ENCODE results near the gene CDK2.

CDK2 gene

DNA sequence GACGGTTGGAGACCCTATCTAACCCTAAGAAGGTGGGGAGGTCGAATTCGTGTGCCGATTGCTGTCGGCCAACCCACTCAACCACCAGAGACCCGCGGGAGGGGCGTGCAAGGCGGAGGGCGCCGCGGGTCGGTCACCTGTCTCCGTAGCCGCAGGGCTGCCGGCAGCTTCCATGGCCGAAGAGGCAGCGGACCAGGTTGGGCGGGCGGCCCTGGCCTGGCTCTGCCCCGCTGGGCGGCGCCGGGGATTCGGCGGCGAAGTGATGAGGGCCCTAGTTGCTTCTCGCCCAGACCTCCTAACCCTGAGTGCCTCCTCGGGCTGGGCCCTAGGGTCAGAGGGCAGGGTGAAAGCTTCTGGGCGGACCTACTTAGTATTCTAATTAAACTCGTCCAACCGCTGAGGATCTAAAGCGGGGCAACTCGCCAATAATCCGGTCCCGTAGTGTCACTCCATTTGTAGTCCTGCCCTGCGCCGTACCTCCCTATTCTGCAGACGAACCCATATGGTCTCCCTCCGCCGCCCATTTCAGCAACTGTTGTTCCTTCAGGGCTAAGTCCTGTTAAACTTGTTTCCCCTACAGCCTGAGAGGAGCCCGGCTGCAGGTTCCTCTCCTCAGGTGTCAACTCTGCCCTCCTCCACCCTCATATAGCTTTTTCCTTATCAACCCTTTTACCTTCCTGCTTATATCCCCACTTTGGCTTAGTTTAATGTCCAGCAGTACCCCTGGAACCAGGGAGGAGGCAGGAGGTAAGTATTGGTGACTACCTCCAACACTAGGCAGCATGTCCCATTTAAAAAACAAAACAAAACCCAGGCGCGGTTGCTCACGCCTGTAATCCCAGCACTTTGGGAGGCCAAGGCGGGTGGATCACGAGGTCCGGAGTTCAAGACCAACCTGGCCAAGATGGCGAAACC lies 38.8 kb upstream of the CDK2 start, which contains the start of gene PYM1:
Gene PYM1, minus strand, starts transcription at position 307 of the 915 bp plus-strand sequence. Its CDS starts 133 bp downstream, at position 174.
- Histone ChIP-seq H3K79me1 (replicated peaks; ENCODE audit: low read length, poor library complexity, severe bottlenecking) (peaks cover 13% of the 10 kb centered on the region), H3K9ac (ENCODE audit: low read length) (peak within 1 kb of the TSS; percentile 100), H2BK120ac (ENCODE audit: low read depth, low read length) (peak within 1 kb of the TSS; percentile 80), H4K91ac (ENCODE audit: low read length) (peak within 1 kb of the TSS; percentile 77), H3K18ac (ENCODE audit: low read depth in 1 of 2, low read length in 2 of 2) (peak within 1 kb of the TSS; percentile 90 to 93), H3K4me3 (ENCODE audit: insufficient read depth in 1 of 2, low read depth in 1 of 2, low read length in 2 of 2) (peak within 1 kb of the TSS; percentile 84 to 100), H2AK5ac (ENCODE audit: low read length, severe bottlenecking) (peak within 1 kb of the TSS; percentile 79), H3K4ac (ENCODE audit: low read depth in 1 of 2, low read length in 2 of 2) (peak within 1 kb of the TSS; percentile 88 to 98), H2BK15ac (ENCODE audit: low read depth, poor library complexity, severe bottlenecking) (peak within 1 kb of the TSS; percentile 76), H2BK5ac (ENCODE audit: low read depth, low read length, poor library complexity, severe bottlenecking) (peak within 1 kb of the TSS; percentile 57), H2BK12ac (ENCODE audit: low read length in 2 of 2) (peak within 1 kb of the TSS; percentile 37 to 78), H2AFZ (ENCODE audit: low read depth, low read length) (peak within 1 kb of the TSS; percentile 68), H4K8ac (ENCODE audit: low read length) (peak within 1 kb of the TSS; percentile 96), H3K9me3 (ENCODE audit: control insufficient read depth, low read length) (no peaks in the 10 kb centered on the region), H3K23ac (ENCODE audit: low read length in 2 of 2) (peak within 1 kb of the TSS in 1 of 2 experiments; percentile 71), H3K27ac (ENCODE audit: low read length, poor library complexity, severe bottlenecking) (peak within 1 kb of the TSS; percentile 93), H3K4me2 (ENCODE audit: low read length, poor library complexity, severe bottlenecking) (peak within 1 kb of the TSS; percentile 80), H3K36me3 (ENCODE audit: control insufficient read depth in 1 of 2, insufficient read depth in 2 of 2, low read depth in 1 of 2, low read length in 2 of 2) (peaks cover 0 to 10% of the 10 kb centered on the region in 2 experiments), H3K4me1 (ENCODE audit: control insufficient read depth, insufficient read depth, low read depth, low read length) (peaks cover 19% of the 10 kb centered on the region), H3K14ac (ENCODE audit: low read length in 2 of 2) (peak within 1 kb of the TSS in 1 of 2 experiments; percentile 94), H3K27me3 (ENCODE audit: control insufficient read depth in 1 of 2, insufficient read depth in 1 of 2, low read length in 2 of 2) (no peaks in the 10 kb centered on the region)
- DNase-seq, result peak; percentile 80
- WGBS, result 7% methylated on average over 49 of the region's 49 CpGs

DNA sequence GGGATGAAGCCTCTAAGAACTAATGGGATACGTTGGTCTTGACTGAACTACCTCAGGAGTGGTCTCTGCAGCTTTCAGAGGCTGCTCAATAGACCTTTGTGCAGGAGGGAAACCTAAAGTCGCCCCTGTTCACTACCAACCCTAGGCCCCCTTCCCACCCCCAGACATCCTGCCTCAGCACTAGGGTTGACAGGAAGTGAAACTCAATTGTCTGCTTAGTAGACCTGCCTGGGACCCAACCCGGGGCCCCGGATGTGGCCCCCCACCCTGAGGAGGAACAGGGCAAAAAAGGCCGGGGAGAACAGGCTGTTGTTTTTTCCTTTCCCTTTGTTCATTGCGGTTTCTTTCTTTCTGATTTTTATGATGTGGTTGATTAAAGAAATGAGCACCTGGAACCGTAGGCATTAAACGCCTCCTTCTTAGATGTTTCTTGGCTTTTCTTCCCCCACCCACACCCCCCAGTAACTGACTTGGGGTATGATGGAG lies 37.3 kb upstream of the CDK2 start:
- H2BK15ac ChIP-seq (ENCODE audit: low read depth, poor library complexity, severe bottlenecking), result peak overlapping the region; percentile 90
- peak overlapping the region; percentile 72 for H4K91ac ChIP-seq (ENCODE audit: low read length)
- no peak overlapping the region for H3K27ac ChIP-seq (ENCODE audit: low read length, poor library complexity, severe bottlenecking)
- H3K18ac ChIP-seq (ENCODE audit: low read depth in 1 of 2, low read length in 2 of 2), result no peak overlapping the region
- 83% methylated on average over 5 of the region's 8 CpGs for WGBS
- no peak overlapping the region for H3K4me3 ChIP-seq (ENCODE audit: insufficient read depth in 1 of 2, low read depth in 1 of 2, low read length in 2 of 2)
- peak overlapping the region; percentile 60 for H2AK5ac ChIP-seq (ENCODE audit: low read length, severe bottlenecking)
- peak overlapping the region; percentile 81 for H4K8ac ChIP-seq (ENCODE audit: low read length)
- H3K36me3 ChIP-seq (ENCODE audit: control insufficient read depth in 1 of 2, insufficient read depth in 2 of 2, low read depth in 1 of 2, low read length in 2 of 2), result peaks cover 0 to 6% of the 10 kb centered on the region in 2 experiments
- H3K9me3 ChIP-seq (ENCODE audit: control insufficient read depth, low read length), result no peaks in the 10 kb centered on the region
- no peak overlapping the region for H2AFZ ChIP-seq (ENCODE audit: low read depth, low read length)
- no peak overlapping the region for H2BK5ac ChIP-seq (ENCODE audit: low read depth, low read length, poor library complexity, severe bottlenecking)
- H2BK120ac ChIP-seq (ENCODE audit: low read depth, low read length), result no peak overlapping the region
- H3K27me3 ChIP-seq (ENCODE audit: control insufficient read depth in 1 of 2, insufficient read depth in 1 of 2, low read length in 2 of 2), result no peaks in the 10 kb centered on the region
- H3K79me1 ChIP-seq (replicated peaks; ENCODE audit: low read length, poor library complexity, severe bottlenecking), result peaks cover 17% of the 10 kb centered on the region
- no peak overlapping the region for H3K14ac ChIP-seq (ENCODE audit: low read length in 2 of 2)
- H3K23ac ChIP-seq (ENCODE audit: low read length in 2 of 2), result no peak overlapping the region
- DNase-seq, result no peak
- H3K4me2 ChIP-seq (ENCODE audit: low read length, poor library complexity, severe bottlenecking), result no peak overlapping the region
- H2BK12ac ChIP-seq (ENCODE audit: low read length in 2 of 2), result peak overlapping the region in 1 of 2 experiments; percentile 61
- H3K4ac ChIP-seq (ENCODE audit: low read depth in 1 of 2, low read length in 2 of 2), result peak overlapping the region in 1 of 2 experiments; percentile 24
- peak overlapping the region; percentile 80 for H3K9ac ChIP-seq (ENCODE audit: low read length)
- H3K4me1 ChIP-seq (ENCODE audit: control insufficient read depth, insufficient read depth, low read depth, low read length), result peaks cover 21% of the 10 kb centered on the region

DNA sequence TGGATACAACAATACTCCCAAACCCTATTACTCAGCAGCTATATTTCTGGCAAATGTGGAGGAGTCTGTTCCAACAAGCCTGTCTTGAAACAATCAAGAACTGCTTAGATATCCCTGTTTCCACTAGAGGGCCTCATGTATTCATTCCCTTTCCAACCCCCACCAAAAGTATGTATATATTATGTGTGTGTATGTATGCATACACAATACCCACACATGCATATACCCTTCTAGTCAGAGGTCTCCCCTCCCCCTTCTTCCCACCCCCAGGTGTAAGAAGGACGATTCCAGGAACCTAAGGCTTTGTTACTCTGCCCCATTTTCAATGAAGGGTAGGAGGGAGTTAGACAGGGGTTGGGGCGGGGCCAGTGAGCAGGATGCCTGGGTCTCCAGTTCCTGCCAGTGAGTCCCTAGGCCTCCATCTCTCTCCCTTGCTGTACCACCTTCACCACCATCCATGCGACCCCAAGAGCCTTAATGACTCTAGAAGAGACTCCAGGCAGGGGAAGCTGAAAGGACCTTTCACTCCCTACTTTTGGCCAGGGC lies 35.8 kb upstream of the CDK2 start, which contains the start of gene DGKA:
Gene DGKA, plus strand, starts transcription at position 392 of the 546 bp plus-strand sequence. CDS start 5,342 bp downstream, outside the sequence.
- Histone ChIP-seq H3K4ac (ENCODE audit: low read depth in 1 of 2, low read length in 2 of 2) (peak within 1 kb of the TSS; percentile 62 to 88), H4K91ac (ENCODE audit: low read length) (peak within 1 kb of the TSS; percentile 84), H2AK5ac (ENCODE audit: low read length, severe bottlenecking) (peak within 1 kb of the TSS; percentile 32), H2AFZ (ENCODE audit: low read depth, low read length) (peak within 1 kb of the TSS; percentile 8), H3K27ac (ENCODE audit: low read length, poor library complexity, severe bottlenecking) (peak within 1 kb of the TSS; percentile 46), H3K79me1 (replicated peaks; ENCODE audit: low read length, poor library complexity, severe bottlenecking) (peaks cover 19% of the 10 kb centered on the region), H3K14ac (ENCODE audit: low read length in 2 of 2) (no peak within 1 kb of the TSS), H3K9ac (ENCODE audit: low read length) (peak within 1 kb of the TSS; percentile 90), H3K4me1 (ENCODE audit: control insufficient read depth, insufficient read depth, low read depth, low read length) (peaks cover 19% of the 10 kb centered on the region), H3K18ac (ENCODE audit: low read depth in 1 of 2, low read length in 2 of 2) (peak within 1 kb of the TSS; percentile 69 to 76), H2BK120ac (ENCODE audit: low read depth, low read length) (peak within 1 kb of the TSS; percentile 39), H2BK12ac (ENCODE audit: low read length in 2 of 2) (peak within 1 kb of the TSS; percentile 67 to 92), H3K23ac (ENCODE audit: low read length in 2 of 2) (no peak within 1 kb of the TSS), H3K9me3 (ENCODE audit: control insufficient read depth, low read length) (no peaks in the 10 kb centered on the region), H3K4me3 (ENCODE audit: insufficient read depth in 1 of 2, low read depth in 1 of 2, low read length in 2 of 2) (peak within 1 kb of the TSS; percentile 65 to 84), H3K36me3 (ENCODE audit: control insufficient read depth in 1 of 2, insufficient read depth in 2 of 2, low read depth in 1 of 2, low read length in 2 of 2) (no peaks in the 10 kb centered on the region), H4K8ac (ENCODE audit: low read length) (peak within 1 kb of the TSS; percentile 93), H2BK5ac (ENCODE audit: low read depth, low read length, poor library complexity, severe bottlenecking) (peak within 1 kb of the TSS; percentile 53), H3K27me3 (ENCODE audit: control insufficient read depth in 1 of 2, insufficient read depth in 1 of 2, low read length in 2 of 2) (no peaks in the 10 kb centered on the region), H3K4me2 (ENCODE audit: low read length, poor library complexity, severe bottlenecking) (peak within 1 kb of the TSS; percentile 97), H2BK15ac (ENCODE audit: low read depth, poor library complexity, severe bottlenecking) (peak within 1 kb of the TSS; percentile 35)
- 100% methylated on average over 1 of the region's 3 CpGs for WGBS
- peak; percentile 83 for DNase-seq

Data from mesenchymal stem cell (in vitro differentiated cells and primary cell).